Heart right ventricle (tissue), 16 donors: ENCODE measurements around the gene PAFAH1B1. TPM values are rescaled to one million over a fixed set of nuclear protein-coding genes. Genes with fewer than 3 reads are reported as not detected.
A peak's percentile ranks its signal among the peaks of the same experiment; 100 is the strongest.

Experiments used
- ATAC-seq, 8 donors: fragments of 200-7000 bp; cut with Tn5 transposase; one replicate each; pipeline ENCODE4 v1.9.1; 2020; ENCODE audit warnings: mild to moderate bottlenecking in 8 of 8, moderate library complexity in 8 of 8, moderate number of reproducible peaks in 1 of 8
- DNase-seq, 2 donors: peaks; one replicate each; pipeline ENCODE4 v3.0.0-alpha.2; 2020
- H3K27ac ChIP-seq, 10 donors: fragments of 200-600 bp; sonication (generic) in 2 of 10; one replicate each; pipeline versions ENCODE4 v1.5.0 to v1.8.0; 2020 to 2022; ENCODE audit warnings: mild to moderate bottlenecking in 3 of 10
- H3K27me3 ChIP-seq, 7 donors: fragments of 200-600 bp; one replicate each; pipeline ENCODE4 v1.8.0; 2021 to 2022; ENCODE audit warnings: mild to moderate bottlenecking in 2 of 7
- H3K36me3 ChIP-seq, 9 donors: fragments of 200-600 bp; sonication (generic) in 1 of 9; one replicate each; pipeline versions ENCODE4 v1.5.0 to v1.8.0; 2020 to 2022; ENCODE audit warnings: mild to moderate bottlenecking in 2 of 9
- H3K4me1 ChIP-seq, 9 donors: fragments of 200-600 bp; sonication (generic) in 1 of 9; one replicate each; pipeline versions ENCODE4 v1.5.0 to v1.8.0; 2020 to 2022; ENCODE audit warnings: mild to moderate bottlenecking in 4 of 9
- H3K4me3 ChIP-seq, 10 donors: fragments of 200-600 bp; sonication (generic) in 2 of 10; one replicate each; pipeline versions ENCODE4 v1.5.0 to v1.8.0; 2020 to 2022; ENCODE audit warnings: mild to moderate bottlenecking in 7 of 10, moderate library complexity in 2 of 10
- H3K9me3 ChIP-seq, 11 donors: fragments of 200-600 bp in 10 of 11; sonication (generic) in 2 of 11; one replicate each; pipeline versions ENCODE4 v1.5.0 to v1.8.0; 2013 to 2022; ENCODE audit warnings: mild to moderate bottlenecking in 2 of 11, control low read depth in 1 of 11, moderate library complexity in 1 of 11
- WGBS, 2 donors: extraction: QIAGEN DNeasy Blood & Tissue Kit; methylation state at CpG; one replicate each; pipeline ENCODE4 v1.1.7; 2013; ENCODE audit warnings: inconsistent platforms in 1 of 2; 5-methylcytosine and 5-hydroxymethylcytosine counted together
- intact Hi-C, 10 donors: fragments of 100-400 bp; cut with DNase I; formaldehyde crosslinking; loops; one replicate each; pipeline versions ENCODE4 v1.11.1 to v1.14.2; 2022
- polyA plus RNA-seq, 2 donors: library from polyadenylated mRNA; stranded (reverse); fragments of 200-250 nt; gene quantifications; one replicate each; pipeline ENCODE4 v1.2.3, GENCODE V29; 2013
- total RNA-seq, 10 donors: library from RNA; stranded (reverse); fragmentation: NEBNext Ultra II Directional in 3 of 10; extraction: Animal tissue kit (Norgen Biotek cat#: 25700) in 3 of 10; gene quantifications; one replicate each; pipeline versions ENCODE4 v1.2.1 to v1.2.4, GENCODE V29; 2021 to 2023
- TF ChIP-seq, protein P1 (sequence below), 9 donors: fragments of 200-600 bp; sonication (generic) in 2 of 9; IDR thresholded peaks; one replicate each; pipeline versions ENCODE4 v1.5.0 to v1.8.0; 2021 to 2022; ENCODE audit warnings: antibody characterized with exemption in 9 of 9, mild to moderate bottlenecking in 5 of 9, moderate library complexity in 1 of 9
- donor health status: Arrhythmogenic right ventricular cardiomyopathy.
- donor health status: ischemic (EF 13 %, LVEDD 7.1; RV severe dilation, severe dysfunction).
- donor health status: healthy with polysubstance abuse.
- donor health status: DM: no; HTN: yes; CAD: no.
- donor health status: DM: no; HTN: no; CAD: no.
- donor health status: ischemic (EF 25% LVEDD 6.9; RV normal size, moderate dysfunction).
- donor health status: ischemic (EF 25% LVEDD 5.7; RV mildly dilated, moderate dysfunction).
- donor health status: healthy.
- donor health status: DM: yes; HTN: yes; CAD: no.
- donor health status: Ischemic cardiomyopathy.
- donor health status: ischemic (EF 35%, LVEDD 5.7; RV mildly dilated, moderate dysfunction).
- donor health status: nonischemic (EF 11% LVEDD 7.7; RV severe dilation, severe dysfunction).
- donor health status: DM: yes; HTN: yes; CAD: no.
- donor health status: PGD.
- donor health status: ischemic (EF 29% LVEDD 5.4; RV normal size, mild dysfunction).
- donor health status: nonischemic (EF 23%, LVEDD 6.1; RV moderate dilation, normal function).

PAFAH1B1 gene
- total and polyA plus RNA-seq, 12 donors = 39.3 to 155 (median 130) TPM

- Histone ChIP-seq H3K4me1 (peaks cover 7 to 37% (median 19%) of the 10 kb centered on the region in 9 donors), H3K4me3 (no peak overlapping the region), H3K27ac (no peak overlapping the region), H3K27me3 (no peaks in the 10 kb centered on the region), H3K9me3 (no peaks in the 10 kb centered on the region), H3K36me3 (peaks cover 6 to 82% (median 66%) of the 10 kb centered on the region in 9 donors)
- peak in 1 of 2 donors; percentile 4 for DNase-seq
- ATAC-seq = no peak
- intact Hi-C loops = no loop called here
- 87 to 91% methylated on average over 61 to 63 of the region's 71 CpGs for WGBS, 2 donors
- TF ChIP-seq, protein P1, sequence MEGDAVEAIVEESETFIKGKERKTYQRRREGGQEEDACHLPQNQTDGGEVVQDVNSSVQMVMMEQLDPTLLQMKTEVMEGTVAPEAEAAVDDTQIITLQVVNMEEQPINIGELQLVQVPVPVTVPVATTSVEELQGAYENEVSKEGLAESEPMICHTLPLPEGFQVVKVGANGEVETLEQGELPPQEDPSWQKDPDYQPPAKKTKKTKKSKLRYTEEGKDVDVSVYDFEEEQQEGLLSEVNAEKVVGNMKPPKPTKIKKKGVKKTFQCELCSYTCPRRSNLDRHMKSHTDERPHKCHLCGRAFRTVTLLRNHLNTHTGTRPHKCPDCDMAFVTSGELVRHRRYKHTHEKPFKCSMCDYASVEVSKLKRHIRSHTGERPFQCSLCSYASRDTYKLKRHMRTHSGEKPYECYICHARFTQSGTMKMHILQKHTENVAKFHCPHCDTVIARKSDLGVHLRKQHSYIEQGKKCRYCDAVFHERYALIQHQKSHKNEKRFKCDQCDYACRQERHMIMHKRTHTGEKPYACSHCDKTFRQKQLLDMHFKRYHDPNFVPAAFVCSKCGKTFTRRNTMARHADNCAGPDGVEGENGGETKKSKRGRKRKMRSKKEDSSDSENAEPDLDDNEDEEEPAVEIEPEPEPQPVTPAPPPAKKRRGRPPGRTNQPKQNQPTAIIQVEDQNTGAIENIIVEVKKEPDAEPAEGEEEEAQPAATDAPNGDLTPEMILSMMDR (IDR thresholded peaks at IDR 0.05) = no peak
These were observed 98.7 kb downstream of the PAFAH1B1 start for GRCh38 chr17:2691965-2692780.

DNA sequence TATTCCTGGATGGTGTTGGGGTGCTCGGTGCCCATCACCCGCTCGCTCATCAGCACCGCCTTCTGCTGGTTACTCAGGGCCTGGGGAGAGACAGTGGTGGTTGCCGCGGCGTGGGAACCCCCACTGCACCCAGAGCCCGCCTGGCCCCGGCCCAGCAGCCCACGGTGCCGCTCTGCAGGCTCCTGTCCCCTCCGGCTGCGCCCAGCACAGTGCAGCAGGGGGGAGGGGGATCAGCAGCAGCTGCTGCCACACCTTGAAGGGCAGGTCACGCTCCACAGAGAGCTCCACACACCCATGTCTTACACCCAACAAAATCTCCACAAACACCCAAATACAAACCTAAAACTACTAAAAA lies 99.3 kb downstream of the PAFAH1B1 start:
- 88 to 95% methylated on average over 13 to 14 of the region's 14 CpGs for WGBS, 2 donors
- no peaks in the 10 kb centered on the region for H3K9me3 ChIP-seq
- H3K27me3 ChIP-seq = no peaks in the 10 kb centered on the region
- no peak overlapping the region for H3K27ac ChIP-seq
- no peak overlapping the region for H3K4me3 ChIP-seq
- H3K36me3 ChIP-seq = peaks cover 6 to 88% (median 72%) of the 10 kb centered on the region in 9 donors
- TF ChIP-seq, protein P1 (IDR thresholded peaks at IDR 0.05) = no peak
- peaks cover 7 to 32% (median 13%) of the 10 kb centered on the region in 9 donors for H3K4me1 ChIP-seq
- no peak for ATAC-seq
- no peak for DNase-seq
- intact Hi-C loops = no loop called here

DNA sequence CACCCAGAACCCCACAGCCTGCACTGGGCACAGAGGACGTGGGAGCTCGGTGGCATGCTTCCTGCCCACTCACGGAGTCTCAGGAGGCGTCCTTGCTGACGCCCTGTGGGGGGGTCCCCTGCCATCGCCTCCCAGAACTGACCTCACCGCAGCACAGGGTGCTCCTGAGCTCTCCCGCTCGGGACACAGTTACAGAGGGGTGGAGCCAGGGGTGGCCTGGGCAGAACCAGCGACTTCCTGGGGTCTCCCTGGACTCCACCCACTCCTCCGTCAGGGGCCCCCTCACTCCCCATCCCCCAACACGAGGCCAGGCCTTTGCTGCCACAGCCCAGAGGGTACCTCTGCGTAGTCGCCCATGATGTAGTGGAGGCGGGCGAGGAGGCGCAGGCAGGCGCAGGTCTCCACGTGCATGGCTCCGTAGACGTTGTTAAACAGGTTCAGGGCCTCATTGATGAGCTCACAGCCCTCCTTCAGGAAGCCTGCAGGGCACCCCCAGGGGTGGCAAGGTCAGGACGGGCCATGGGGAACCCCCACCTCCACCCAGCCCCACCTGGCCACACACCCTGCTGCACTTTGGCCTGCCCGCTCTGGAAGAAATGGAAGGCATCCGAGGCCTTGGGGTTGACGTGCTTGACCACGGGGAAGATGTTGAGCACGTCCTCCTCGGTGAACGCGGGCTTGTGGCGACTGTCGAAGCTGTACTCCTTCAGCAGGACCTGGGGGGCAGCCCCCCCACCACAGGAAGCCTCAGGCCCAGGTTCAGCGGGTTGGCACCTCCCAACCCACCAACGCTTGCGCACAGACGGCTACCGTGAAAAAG lies 100.3 kb downstream of the PAFAH1B1 start:
- H3K4me1 ChIP-seq = peaks cover 5 to 23% (median 10%) of the 10 kb centered on the region in 9 donors
- TF ChIP-seq, protein P1 (IDR thresholded peaks at IDR 0.05) = no peak
- no peaks in the 10 kb centered on the region for H3K27me3 ChIP-seq
- no peak overlapping the region for H3K27ac ChIP-seq
- intact Hi-C loops = no loop called here
- WGBS, 2 donors = 90 to 92% methylated on average over 37 of the region's 37 CpGs
- no peaks in the 10 kb centered on the region for H3K9me3 ChIP-seq
- H3K36me3 ChIP-seq = peaks cover 6 to 95% (median 74%) of the 10 kb centered on the region in 9 donors
- no peak for ATAC-seq
- no peak overlapping the region for H3K4me3 ChIP-seq
- no peak for DNase-seq

GRCh38 chr17:2694381-2695242 lies 101.2 kb downstream of the PAFAH1B1 start:
- Histone ChIP-seq H3K27ac (no peak overlapping the region), H3K9me3 (no peaks in the 10 kb centered on the region), H3K27me3 (no peaks in the 10 kb centered on the region), H3K36me3 (peaks cover 6 to 99% (median 82%) of the 10 kb centered on the region in 9 donors), H3K4me1 (peaks cover 0 to 14% (median 2%) of the 10 kb centered on the region in 9 donors), H3K4me3 (no peak overlapping the region)
- ATAC-seq (no peak), DNase-seq (no peak)
- 89 to 91% methylated on average over 39 to 42 of the region's 42 CpGs for WGBS, 2 donors
- intact Hi-C loops = no loop called here
- TF ChIP-seq, protein P1 (IDR thresholded peaks at IDR 0.05) = no peak
